Hepatocyte (in vitro differentiated cells): Measurements from ENCODE around the gene NKAIN2. TPM values are rescaled to one million over a fixed set of nuclear protein-coding genes. Genes with fewer than 3 reads are reported as not detected.
A peak's percentile ranks its signal among the peaks of the same experiment; 100 is the strongest.

Experiments used
- DNase-seq: peaks from one replicate; pipeline ENCODE4 v3.0.0-alpha.2; 2016; ENCODE audit warnings: low spot score
- H2AFZ ChIP-seq: fragments of 200-600 bp; sonication (generic); 2 replicates; pipeline ENCODE4 v1.6.0; 2016; ENCODE audit warnings: antibody characterized with exemption, mild to moderate bottlenecking
- H3K27ac ChIP-seq: fragments of 200-600 bp; sonication (generic); 2 replicates; pipeline ENCODE4 v1.5.1; 2016; ENCODE audit warnings: mild to moderate bottlenecking
- H3K27me3 ChIP-seq: fragments of 200-600 bp; sonication (generic); 2 replicates; pipeline ENCODE4 v1.6.1; 2016
- H3K36me3 ChIP-seq: fragments of 200-600 bp; sonication (generic); replicated peaks from 2 replicates; pipeline ENCODE4 v1.5.1; 2016; ENCODE audit warnings: low read depth; ENCODE audit not compliant: insufficient read depth
- H3K4me1 ChIP-seq: fragments of 200-600 bp; sonication (generic); 2 replicates; pipeline ENCODE4 v1.5.1; 2016; ENCODE audit warnings: mild to moderate bottlenecking, moderate library complexity; ENCODE audit not compliant: insufficient read depth
- H3K4me2 ChIP-seq: fragments of 200-600 bp; sonication (generic); 2 replicates; pipeline ENCODE4 v1.6.0; 2016
- H3K4me3 ChIP-seq: fragments of 200-600 bp; sonication (generic); 2 replicates; pipeline ENCODE4 v1.5.1; 2016; ENCODE audit warnings: mild to moderate bottlenecking
- H3K79me2 ChIP-seq: fragments of 200-600 bp; sonication (generic); 2 replicates; pipeline ENCODE4 v1.6.0; 2017; ENCODE audit warnings: mild to moderate bottlenecking
- H3K9me2 ChIP-seq: fragments of 200-600 bp; sonication (generic); replicated peaks from 2 replicates; pipeline ENCODE4 v1.6.0; 2017; ENCODE audit warnings: mild to moderate bottlenecking; ENCODE audit not compliant: insufficient read depth
- H3K9me3 ChIP-seq: fragments of 200-600 bp; sonication (generic); 2 replicates; pipeline ENCODE4 v1.5.1; 2016; ENCODE audit warnings: low read depth, mild to moderate bottlenecking
- H4K20me1 ChIP-seq: fragments of 200-600 bp; sonication (generic); 2 replicates; pipeline ENCODE4 v1.6.0; 2016; ENCODE audit warnings: mild to moderate bottlenecking; ENCODE audit not compliant: insufficient read depth, poor library complexity, severe bottlenecking
- CTCF ChIP-seq: fragments of 200-600 bp; sonication (generic); IDR thresholded peaks from 2 replicates; pipeline ENCODE4 v1.5.1; 2016; ENCODE audit warnings: antibody characterized with exemption, mild to moderate bottlenecking; ENCODE audit not compliant: poor library complexity
- EZH2 ChIP-seq: fragments of 200-600 bp; sonication (generic); IDR thresholded peaks from 2 replicates; pipeline ENCODE4 v1.6.1; 2016; ENCODE audit warnings: antibody characterized with exemption, mild to moderate bottlenecking, borderline replicate concordance
- EZH2phosphoT487 ChIP-seq: fragments of 200-600 bp; sonication (generic); IDR thresholded peaks from one replicate; pipeline ENCODE4 v1.6.1; 2018; ENCODE audit warnings: antibody characterized with exemption, mild to moderate bottlenecking, low read depth, moderate library complexity; ENCODE audit not compliant: unreplicated experiment, severe bottlenecking
- WGBS: methylation state at CpG from one replicate; pipeline ENCODE4 v1.1.6; 2016; ENCODE audit warnings: low lambda C conversion rate; ENCODE audit errors: missing lambda C conversion rate; 5-methylcytosine and 5-hydroxymethylcytosine counted together
- polyA plus RNA-seq: library from polyadenylated mRNA; unstranded; fragments of >200 nt; fragmentation: Nextera tagmentation; extraction: Ambion mirVana; gene quantifications from 2 replicates; pipeline ENCODE4 v1.2.1, GENCODE V29; 2016
- total RNA-seq: library from RNA; depleted of rRNA; stranded (reverse); fragments of >200 nt; gene quantifications from 2 replicates; pipeline ENCODE4 v1.2.3, GENCODE V29; 2014

The NKAIN2 gene
- total and polyA plus RNA-seq, 2 experiments from 2014 or later, result 0.48 to 2.6 TPM

GRCh38 chr6:123802351-123802696 lies 1.3 kb upstream of the NKAIN2 start:
- Histone ChIP-seq H3K36me3 (no peaks in the 10 kb centered on the region), H3K27me3 (peaks cover 59% of the 10 kb centered on the region), H2AFZ (no peak overlapping the region), H3K79me2 (no peaks in the 10 kb centered on the region), H3K4me1 (no peaks in the 10 kb centered on the region), H3K27ac (no peak overlapping the region), H4K20me1 (no peaks in the 10 kb centered on the region), H3K4me3 (no peak overlapping the region), H3K9me3 (no peaks in the 10 kb centered on the region), H3K9me2 (no peaks in the 10 kb centered on the region), H3K4me2 (peak overlapping the region; percentile 94)
- peak; percentile 5 for DNase-seq
- TF ChIP-seq EZH2phosphoT487 (no peak), EZH2 (no peak), CTCF (no peak)
- WGBS, result 19% methylated on average over 6 of the region's 6 CpGs

GRCh38 chr6:123802697-123803503 lies 765 bp upstream of the NKAIN2 start:
- Histone ChIP-seq H3K4me1 (no peaks in the 10 kb centered on the region), H3K4me3 (peak overlapping the region; percentile 76), H3K27ac (no peak overlapping the region), H2AFZ (peak overlapping the region; percentile 70), H3K36me3 (no peaks in the 10 kb centered on the region), H3K27me3 (peaks cover 64% of the 10 kb centered on the region), H3K79me2 (no peaks in the 10 kb centered on the region), H3K9me2 (no peaks in the 10 kb centered on the region), H4K20me1 (no peaks in the 10 kb centered on the region), H3K9me3 (no peaks in the 10 kb centered on the region), H3K4me2 (peak overlapping the region; percentile 94)
- 2% methylated on average over 51 of the region's 61 CpGs for WGBS
- DNase-seq, result peak; percentile 93
- TF ChIP-seq CTCF, result peak; percentile 97
- TF ChIP-seq EZH2phosphoT487, result no peak
- TF ChIP-seq EZH2, result peak; percentile 36

- no peaks in the 10 kb centered on the region for H3K4me1 ChIP-seq
- no peaks in the 10 kb centered on the region for H3K79me2 ChIP-seq
- TF ChIP-seq EZH2 (peak; percentile 12), EZH2phosphoT487 (no peak)
- no peak overlapping the region for H3K4me3 ChIP-seq
- no peak overlapping the region for H3K27ac ChIP-seq
- no peaks in the 10 kb centered on the region for H3K9me3 ChIP-seq
- 12% methylated on average over 22 of the region's 25 CpGs for WGBS
- DNase-seq, result no peak
- no peaks in the 10 kb centered on the region for H3K36me3 ChIP-seq
- peaks cover 70% of the 10 kb centered on the region for H3K27me3 ChIP-seq
- no peak overlapping the region for H2AFZ ChIP-seq
- no peaks in the 10 kb centered on the region for H3K9me2 ChIP-seq
- H3K4me2 ChIP-seq, result peak overlapping the region; percentile 80
- no peaks in the 10 kb centered on the region for H4K20me1 ChIP-seq
Observed at GRCh38 chr6:123804014-123804786, 535 bp downstream of the NKAIN2 start.
